ENCODE data around the gene NEU3. TPM values are rescaled to one million over a fixed set of nuclear protein-coding genes. Genes with fewer than 3 reads are reported as not detected.

The NEU3 gene
- total and polyA plus RNA-seq, 2 of the 13 experiments (the other 11 are each of a cell fraction or from before 2014, with no cell fraction given) = 6.3 to 15.3 TPM

- TF ChIP-seq ZNF276 (CRISPR knock-in tag; IDR thresholded peaks at IDR 0.05; ENCODE audit: low read depth) = no peak
- TF ChIP-seq HMG20B (CRISPR knock-in tag; conservative IDR thresholded peaks at IDR 0.05) = no peak
- TF ChIP-seq ZNF20 (CRISPR knock-in tag; IDR thresholded peaks at IDR 0.05) = no peak
- no peak for TF ChIP-seq SYNCRIP (IDR thresholded peaks at IDR 0.05; ENCODE audit: insufficient read depth, low read depth, low read length)
- no peak for TF ChIP-seq DDIT3 (CRISPR knock-in tag; IDR thresholded peaks at IDR 0.05)
- TF ChIP-seq ZNF646 (CRISPR knock-in tag; IDR thresholded peaks at IDR 0.05) = no peak
- TF ChIP-seq GATAD2A (CRISPR knock-in tag; IDR thresholded peaks at IDR 0.05) = 0 out of 2 replicates have a peak, but pooled peaks have one; percentile 37
- TF ChIP-seq ZSCAN12 (CRISPR knock-in tag; IDR thresholded peaks at IDR 0.05) = no peak
- TF ChIP-seq MLLT10 (CRISPR knock-in tag; IDR thresholded peaks at IDR 0.05) = no peak
- TF ChIP-seq ATF5 (CRISPR knock-in tag; IDR thresholded peaks at IDR 0.05; ENCODE audit: low read depth) = no peak
- no peak for TF ChIP-seq ZNF503 (CRISPR knock-in tag; IDR thresholded peaks at IDR 0.05)
- no peak for TF ChIP-seq MAZ (IDR thresholded peaks at IDR 0.05; ENCODE audit: borderline replicate concordance, low read depth, low read length)
- TF ChIP-seq MAZ (CRISPR knock-in tag; IDR thresholded peaks at IDR 0.05; ENCODE audit: low read depth) = no peak
- no peak for TF ChIP-seq FOXA1 (IDR thresholded peaks at IDR 0.05)
- TF ChIP-seq FOXA1 (CRISPR knock-in tag; IDR thresholded peaks at IDR 0.05) = peak; percentile 32; the same call in 1 of the 2 replicates
- TF ChIP-seq FOXA3 (CRISPR knock-in tag; IDR thresholded peaks at IDR 0.05) = peak; percentile 64
- no peak for TF ChIP-seq SNRNP70 (IDR thresholded peaks at IDR 0.05; ENCODE audit: low read depth, low read length)
- TF ChIP-seq SOX6 (IDR thresholded peaks at IDR 0.05) = no peak
- TF ChIP-seq SOX6 (CRISPR knock-in tag; IDR thresholded peaks at IDR 0.05) = peak; percentile 31; the same call in 1 of the 2 replicates
- no peak for TF ChIP-seq ZNF224 (CRISPR knock-in tag; IDR thresholded peaks at IDR 0.05)
- no peak for TF ChIP-seq SRF (IDR thresholded peaks at IDR 0.05; ENCODE audit: low read depth, low read length)
- TF ChIP-seq NCOA2 (CRISPR knock-in tag; IDR thresholded peaks at IDR 0.05) = no peak
Observed at GRCh38 chr11:74984070-74984469, 4.7 kb upstream of the NEU3 start (continued).
